ENCODE measurements around the gene PYURF.
"Not testable (repeated sequence)": the region's sequence is repeated elsewhere in the genome, so short reads cannot be mapped to it uniquely, and the experiment has no call there.

PYURF gene

DNA sequence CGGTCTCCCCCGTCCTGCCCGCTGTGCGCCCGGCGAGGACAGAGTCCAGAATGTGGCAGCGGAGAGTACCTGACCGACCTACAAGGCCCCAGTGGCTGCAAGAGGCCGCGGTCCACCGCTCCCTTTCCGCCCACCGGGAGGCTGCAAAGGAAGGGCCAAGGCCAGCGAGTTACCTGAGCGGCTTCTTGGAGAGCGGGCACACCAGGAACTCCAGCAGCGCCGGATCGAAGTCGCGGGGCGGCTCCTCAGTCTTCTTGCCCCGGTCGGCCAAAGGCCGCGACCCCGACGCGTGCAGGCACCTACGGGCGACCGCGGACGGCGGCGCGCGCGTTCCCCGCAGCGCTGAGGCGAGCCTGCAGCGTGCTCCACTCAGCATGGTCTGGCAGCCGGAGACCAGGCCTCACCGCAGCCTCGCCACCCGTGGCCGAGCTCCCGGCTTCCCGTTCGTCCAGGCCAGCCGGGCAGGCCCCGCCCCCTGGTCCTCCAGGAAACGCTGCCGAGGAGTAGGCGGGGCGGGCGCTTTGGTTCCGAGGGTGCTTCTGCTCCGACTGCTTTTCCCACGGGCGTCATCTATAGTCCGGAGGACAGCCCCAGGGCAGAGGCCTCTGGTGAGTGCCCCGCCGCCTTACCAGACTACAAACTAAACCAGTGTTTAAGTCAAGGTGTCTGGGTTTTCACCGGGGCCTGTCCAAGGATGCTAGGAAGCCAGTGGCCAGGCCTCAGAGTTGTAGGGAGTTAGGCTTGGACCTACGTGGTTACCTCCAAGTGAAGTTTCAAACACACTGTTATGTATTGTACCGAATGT lies at the start of gene PYURF:
Gene PYURF (minus strand): TSS at position 452 of the 805 bp plus-strand sequence. CDS start 76 bp downstream, at position 376.
- H3K4me1 ChIP-seq (ENCODE audit: control insufficient read depth, insufficient read depth, low read length): peaks cover 3% of the 10 kb centered on the region
- H3K27me3 ChIP-seq (ENCODE audit: control insufficient read depth, insufficient read depth, low read length): no peaks in the 10 kb centered on the region
- peak within 1 kb of the TSS; percentile 84 for H3K4me3 ChIP-seq (ENCODE audit: low read depth, low read length)
- peak within 1 kb of the TSS; percentile 93 for H3K9ac ChIP-seq (ENCODE audit: low read depth, low read length)
- H3K36me3 ChIP-seq (ENCODE audit: control insufficient read depth, insufficient read depth, low read length): peaks cover 2% of the 10 kb centered on the region
- H3K9me3 ChIP-seq (ENCODE audit: control insufficient read depth, insufficient read depth, low read length): no peaks in the 10 kb centered on the region

GRCh38 chr4:88570001-88570400 lies 46.4 kb upstream of the PYURF start:
- Histone ChIP-seq H3K36me3 (ENCODE audit: control insufficient read depth, insufficient read depth, low read length) (no peaks in the 10 kb centered on the region), H3K27me3 (ENCODE audit: control insufficient read depth, insufficient read depth, low read length) (no peaks in the 10 kb centered on the region), H3K9me3 (ENCODE audit: control insufficient read depth, insufficient read depth, low read length) (no peaks in the 10 kb centered on the region), H3K4me1 (ENCODE audit: control insufficient read depth, insufficient read depth, low read length) (peaks cover 2% of the 10 kb centered on the region), H3K9ac (ENCODE audit: low read depth, low read length) (no peak overlapping the region), H3K4me3 (ENCODE audit: low read depth, low read length) (no peak overlapping the region)

GRCh38 chr4:88567591-88567990 lies 44.0 kb upstream of the PYURF start:
- no peak overlapping the region for H3K9ac ChIP-seq (ENCODE audit: low read depth, low read length)
- H3K27me3 ChIP-seq (ENCODE audit: control insufficient read depth, insufficient read depth, low read length): no peaks in the 10 kb centered on the region
- H3K9me3 ChIP-seq (ENCODE audit: control insufficient read depth, insufficient read depth, low read length): no peaks in the 10 kb centered on the region
- H3K36me3 ChIP-seq (ENCODE audit: control insufficient read depth, insufficient read depth, low read length): no peaks in the 10 kb centered on the region
- no peak overlapping the region for H3K4me3 ChIP-seq (ENCODE audit: low read depth, low read length)
- H3K4me1 ChIP-seq (ENCODE audit: control insufficient read depth, insufficient read depth, low read length): no peaks in the 10 kb centered on the region

DNA sequence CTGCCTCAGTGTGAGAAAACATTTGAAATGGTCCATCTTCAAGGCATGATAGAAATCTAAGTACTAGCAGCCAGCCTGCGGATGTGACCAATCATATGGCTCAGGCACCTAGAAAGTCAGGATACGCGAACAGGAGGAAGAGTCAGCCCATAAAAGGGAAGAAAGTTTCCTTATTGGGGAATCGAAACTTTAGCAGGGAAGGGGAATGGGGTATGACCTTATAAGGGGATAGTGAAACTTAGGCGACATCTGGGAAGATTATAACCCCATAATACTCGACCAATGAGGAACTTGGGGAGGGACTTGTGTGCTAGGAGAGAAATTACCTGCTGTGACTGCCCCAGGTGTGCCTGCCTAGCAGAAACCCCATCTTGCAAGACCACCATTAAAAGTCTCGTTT lies 26.2 kb upstream of the PYURF start:
- no peak overlapping the region for H3K4me3 ChIP-seq (ENCODE audit: low read depth, low read length)
- no peaks in the 10 kb centered on the region for H3K4me1 ChIP-seq (ENCODE audit: control insufficient read depth, insufficient read depth, low read length)
- no peak overlapping the region for H3K9ac ChIP-seq (ENCODE audit: low read depth, low read length)
- H3K9me3 ChIP-seq (ENCODE audit: control insufficient read depth, insufficient read depth, low read length): no peaks in the 10 kb centered on the region
- no peaks in the 10 kb centered on the region for H3K27me3 ChIP-seq (ENCODE audit: control insufficient read depth, insufficient read depth, low read length)
- H3K36me3 ChIP-seq (ENCODE audit: control insufficient read depth, insufficient read depth, low read length): no peaks in the 10 kb centered on the region

DNA sequence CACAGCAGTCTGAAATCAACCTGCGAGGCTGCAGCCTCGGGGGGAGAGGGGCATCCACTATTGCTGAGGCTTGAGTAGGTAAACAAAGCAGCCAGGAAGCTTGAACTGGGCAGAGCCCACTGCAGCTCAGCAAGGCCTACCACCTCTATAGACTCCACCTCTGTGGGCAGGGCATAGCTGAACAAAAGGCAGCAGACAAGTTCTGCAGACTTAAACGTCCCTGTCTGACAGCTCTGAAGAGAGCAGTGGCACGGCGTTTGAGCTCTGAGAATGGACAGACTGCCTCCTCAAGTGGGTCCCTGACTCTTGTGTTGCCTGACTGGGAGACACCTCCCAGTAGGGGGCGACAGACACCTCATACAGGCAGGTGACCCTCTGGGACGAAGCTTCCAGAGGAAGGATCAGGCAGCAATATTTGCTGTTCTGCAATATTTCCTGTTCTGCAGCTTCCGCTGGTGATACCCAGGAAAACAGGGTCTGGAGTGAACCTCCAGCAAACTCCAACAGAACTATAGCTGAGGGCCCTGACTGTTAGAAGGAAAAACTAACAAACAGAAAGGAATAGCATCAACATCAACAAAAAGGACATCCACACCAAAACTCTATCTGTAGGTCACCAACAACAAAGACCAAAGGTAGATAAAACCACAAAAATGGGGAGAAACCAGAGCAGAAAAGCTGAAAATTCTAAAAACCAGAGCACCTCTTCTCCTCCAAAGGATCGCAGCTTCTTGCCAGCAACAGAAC lies 15.9 kb upstream of the PYURF start:
- not testable (repeated sequence) for H3K9me3 ChIP-seq (ENCODE audit: control insufficient read depth, insufficient read depth, low read length); H3K27me3 ChIP-seq (ENCODE audit: control insufficient read depth, insufficient read depth, low read length); H3K4me3 ChIP-seq (ENCODE audit: low read depth, low read length); H3K4me1 ChIP-seq (ENCODE audit: control insufficient read depth, insufficient read depth, low read length); H3K9ac ChIP-seq (ENCODE audit: low read depth, low read length); H3K36me3 ChIP-seq (ENCODE audit: control insufficient read depth, insufficient read depth, low read length)

GRCh38 chr4:88537709-88538108 lies 14.1 kb upstream of the PYURF start:
- Histone ChIP-seq H3K4me3 (ENCODE audit: low read depth, low read length) (no peak overlapping the region), H3K27me3 (ENCODE audit: control insufficient read depth, insufficient read depth, low read length) (no peaks in the 10 kb centered on the region), H3K4me1 (ENCODE audit: control insufficient read depth, insufficient read depth, low read length) (peaks cover 5% of the 10 kb centered on the region), H3K9ac (ENCODE audit: low read depth, low read length) (no peak overlapping the region), H3K9me3 (ENCODE audit: control insufficient read depth, insufficient read depth, low read length) (no peaks in the 10 kb centered on the region), H3K36me3 (ENCODE audit: control insufficient read depth, insufficient read depth, low read length) (no peaks in the 10 kb centered on the region)

DNA sequence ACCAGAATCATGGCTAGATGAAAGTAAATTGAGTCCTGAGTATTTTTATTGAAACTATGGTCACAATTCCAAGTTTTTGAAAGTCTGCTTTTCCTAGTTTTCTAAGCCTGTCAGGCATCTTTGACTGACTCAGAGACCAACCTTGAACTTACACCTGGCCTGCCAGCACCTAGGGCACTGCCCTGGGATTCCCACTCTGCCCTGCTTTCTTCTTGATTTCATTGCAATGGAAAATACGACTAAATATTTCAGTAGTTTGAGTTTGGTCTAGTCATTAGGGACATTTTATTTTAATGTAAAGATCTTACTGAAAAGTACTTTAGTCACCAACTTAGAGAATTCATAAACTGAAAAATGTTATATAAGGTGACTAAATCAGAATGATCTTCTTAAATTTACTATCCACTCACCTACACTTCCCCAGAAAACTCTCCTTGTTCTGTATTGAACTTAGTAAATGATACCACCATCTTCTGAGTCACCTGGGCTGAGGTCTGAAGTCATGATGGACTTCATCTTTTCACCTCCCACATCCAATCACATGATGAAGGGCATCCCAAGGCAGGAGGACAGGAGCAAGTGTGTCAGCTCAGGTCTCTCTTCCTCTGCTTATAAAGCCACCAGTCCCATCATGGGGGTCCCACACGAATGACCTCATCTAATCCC lies 11.6 kb upstream of the PYURF start:
- Histone ChIP-seq H3K27me3 (ENCODE audit: control insufficient read depth, insufficient read depth, low read length) (no peaks in the 10 kb centered on the region), H3K4me1 (ENCODE audit: control insufficient read depth, insufficient read depth, low read length) (peaks cover 5% of the 10 kb centered on the region), H3K4me3 (ENCODE audit: low read depth, low read length) (no peak overlapping the region), H3K36me3 (ENCODE audit: control insufficient read depth, insufficient read depth, low read length) (no peaks in the 10 kb centered on the region), H3K9me3 (ENCODE audit: control insufficient read depth, insufficient read depth, low read length) (no peaks in the 10 kb centered on the region), H3K9ac (ENCODE audit: low read depth, low read length) (no peak overlapping the region)

- H3K27me3 ChIP-seq (ENCODE audit: control insufficient read depth, insufficient read depth, low read length): no peaks in the 10 kb centered on the region
- no peak overlapping the region for H3K4me3 ChIP-seq (ENCODE audit: low read depth, low read length)
- H3K4me1 ChIP-seq (ENCODE audit: control insufficient read depth, insufficient read depth, low read length): peaks cover 5% of the 10 kb centered on the region
- no peaks in the 10 kb centered on the region for H3K9me3 ChIP-seq (ENCODE audit: control insufficient read depth, insufficient read depth, low read length)
- no peaks in the 10 kb centered on the region for H3K36me3 ChIP-seq (ENCODE audit: control insufficient read depth, insufficient read depth, low read length)
- H3K9ac ChIP-seq (ENCODE audit: low read depth, low read length): no peak overlapping the region
Measured at GRCh38 chr4:88533937-88534750, 10.6 kb upstream of the PYURF start.

GRCh38 chr4:88533088-88533790 lies 9.7 kb upstream of the PYURF start:
- Histone ChIP-seq H3K36me3 (ENCODE audit: control insufficient read depth, insufficient read depth, low read length) (no peaks in the 10 kb centered on the region), H3K9me3 (ENCODE audit: control insufficient read depth, insufficient read depth, low read length) (no peaks in the 10 kb centered on the region), H3K4me1 (ENCODE audit: control insufficient read depth, insufficient read depth, low read length) (peaks cover 5% of the 10 kb centered on the region), H3K9ac (ENCODE audit: low read depth, low read length) (no peak overlapping the region), H3K4me3 (ENCODE audit: low read depth, low read length) (peak overlapping the region; percentile 50), H3K27me3 (ENCODE audit: control insufficient read depth, insufficient read depth, low read length) (no peaks in the 10 kb centered on the region)

GRCh38 chr4:88531549-88531948 lies 8.0 kb upstream of the PYURF start:
- Histone ChIP-seq H3K27me3 (ENCODE audit: control insufficient read depth, insufficient read depth, low read length) (no peaks in the 10 kb centered on the region), H3K9me3 (ENCODE audit: control insufficient read depth, insufficient read depth, low read length) (no peaks in the 10 kb centered on the region), H3K4me3 (ENCODE audit: low read depth, low read length) (peak overlapping the region; percentile 50), H3K9ac (ENCODE audit: low read depth, low read length) (no peak overlapping the region), H3K4me1 (ENCODE audit: control insufficient read depth, insufficient read depth, low read length) (peaks cover 5% of the 10 kb centered on the region), H3K36me3 (ENCODE audit: control insufficient read depth, insufficient read depth, low read length) (no peaks in the 10 kb centered on the region)

GRCh38 chr4:88528861-88529260 lies 5.3 kb upstream of the PYURF start:
- no peak overlapping the region for H3K4me3 ChIP-seq (ENCODE audit: low read depth, low read length)
- peaks cover 8% of the 10 kb centered on the region for H3K4me1 ChIP-seq (ENCODE audit: control insufficient read depth, insufficient read depth, low read length)
- no peaks in the 10 kb centered on the region for H3K36me3 ChIP-seq (ENCODE audit: control insufficient read depth, insufficient read depth, low read length)
- H3K9me3 ChIP-seq (ENCODE audit: control insufficient read depth, insufficient read depth, low read length): no peaks in the 10 kb centered on the region
- no peaks in the 10 kb centered on the region for H3K27me3 ChIP-seq (ENCODE audit: control insufficient read depth, insufficient read depth, low read length)
- H3K9ac ChIP-seq (ENCODE audit: low read depth, low read length): no peak overlapping the region

Data from iPS-15b (cell line).